ENCODE results near the gene FBXO46.

DNA sequence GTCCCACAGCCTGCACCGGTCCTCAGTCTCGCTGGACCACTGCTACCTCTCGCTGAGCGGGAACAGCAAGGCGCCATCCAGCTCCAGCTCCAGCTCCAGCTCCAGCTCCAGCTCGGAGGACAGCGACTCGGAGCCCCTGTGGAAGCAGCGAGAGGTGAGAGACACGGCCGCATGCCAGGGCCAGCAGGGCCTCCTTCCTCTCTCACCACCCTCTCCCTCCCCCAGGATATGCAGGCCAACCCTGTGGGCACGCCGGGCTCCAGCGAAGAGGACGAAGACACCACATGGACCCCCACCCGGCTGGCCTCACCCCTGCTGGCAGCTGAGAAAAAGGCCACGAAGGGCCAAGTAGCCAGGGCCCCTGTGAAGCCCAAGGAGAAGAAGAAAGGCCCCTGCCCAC is 31.0 kb upstream of the FBXO46 start:
- no peak for TF ChIP-seq RFX5 (IDR thresholded peaks at IDR 0.05; ENCODE audit: low read length)
- TF ChIP-seq, protein P1, sequence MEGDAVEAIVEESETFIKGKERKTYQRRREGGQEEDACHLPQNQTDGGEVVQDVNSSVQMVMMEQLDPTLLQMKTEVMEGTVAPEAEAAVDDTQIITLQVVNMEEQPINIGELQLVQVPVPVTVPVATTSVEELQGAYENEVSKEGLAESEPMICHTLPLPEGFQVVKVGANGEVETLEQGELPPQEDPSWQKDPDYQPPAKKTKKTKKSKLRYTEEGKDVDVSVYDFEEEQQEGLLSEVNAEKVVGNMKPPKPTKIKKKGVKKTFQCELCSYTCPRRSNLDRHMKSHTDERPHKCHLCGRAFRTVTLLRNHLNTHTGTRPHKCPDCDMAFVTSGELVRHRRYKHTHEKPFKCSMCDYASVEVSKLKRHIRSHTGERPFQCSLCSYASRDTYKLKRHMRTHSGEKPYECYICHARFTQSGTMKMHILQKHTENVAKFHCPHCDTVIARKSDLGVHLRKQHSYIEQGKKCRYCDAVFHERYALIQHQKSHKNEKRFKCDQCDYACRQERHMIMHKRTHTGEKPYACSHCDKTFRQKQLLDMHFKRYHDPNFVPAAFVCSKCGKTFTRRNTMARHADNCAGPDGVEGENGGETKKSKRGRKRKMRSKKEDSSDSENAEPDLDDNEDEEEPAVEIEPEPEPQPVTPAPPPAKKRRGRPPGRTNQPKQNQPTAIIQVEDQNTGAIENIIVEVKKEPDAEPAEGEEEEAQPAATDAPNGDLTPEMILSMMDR (IDR thresholded peaks at IDR 0.05), result no peak
- no peak for TF ChIP-seq RAD21 (IDR thresholded peaks at IDR 0.05; ENCODE audit: low read length)
- TF ChIP-seq EZH2phosphoT487 (IDR thresholded peaks at IDR 0.05; ENCODE audit: borderline replicate concordance, low read depth), result no peak
- TF ChIP-seq, protein P2, sequence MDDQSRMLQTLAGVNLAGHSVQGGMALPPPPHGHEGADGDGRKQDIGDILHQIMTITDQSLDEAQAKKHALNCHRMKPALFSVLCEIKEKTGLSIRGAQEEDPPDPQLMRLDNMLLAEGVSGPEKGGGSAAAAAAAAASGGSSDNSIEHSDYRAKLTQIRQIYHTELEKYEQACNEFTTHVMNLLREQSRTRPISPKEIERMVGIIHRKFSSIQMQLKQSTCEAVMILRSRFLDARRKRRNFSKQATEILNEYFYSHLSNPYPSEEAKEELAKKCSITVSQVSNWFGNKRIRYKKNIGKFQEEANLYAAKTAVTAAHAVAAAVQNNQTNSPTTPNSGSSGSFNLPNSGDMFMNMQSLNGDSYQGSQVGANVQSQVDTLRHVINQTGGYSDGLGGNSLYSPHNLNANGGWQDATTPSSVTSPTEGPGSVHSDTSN (IDR thresholded peaks at IDR 0.05), result no peak
- no peak for TF ChIP-seq MEF2A (IDR thresholded peaks at IDR 0.05; ENCODE audit: borderline replicate concordance, low read depth)
- TF ChIP-seq, protein P3, sequence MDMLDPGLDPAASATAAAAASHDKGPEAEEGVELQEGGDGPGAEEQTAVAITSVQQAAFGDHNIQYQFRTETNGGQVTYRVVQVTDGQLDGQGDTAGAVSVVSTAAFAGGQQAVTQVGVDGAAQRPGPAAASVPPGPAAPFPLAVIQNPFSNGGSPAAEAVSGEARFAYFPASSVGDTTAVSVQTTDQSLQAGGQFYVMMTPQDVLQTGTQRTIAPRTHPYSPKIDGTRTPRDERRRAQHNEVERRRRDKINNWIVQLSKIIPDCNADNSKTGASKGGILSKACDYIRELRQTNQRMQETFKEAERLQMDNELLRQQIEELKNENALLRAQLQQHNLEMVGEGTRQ (IDR thresholded peaks at IDR 0.05; ENCODE audit: borderline replicate concordance, low read depth, low read length), result no peak
- TF ChIP-seq YY1 (IDR thresholded peaks at IDR 0.05; ENCODE audit: low read depth), result no peak
- no peak for TF ChIP-seq SIN3A (IDR thresholded peaks at IDR 0.05; ENCODE audit: borderline replicate concordance, low read depth, low read length)
